RWPE2 (cell line): ENCODE measurements around the gene SEC23A.
"Not testable (repeated sequence)": the region's sequence is repeated elsewhere in the genome, so short reads cannot be mapped to it uniquely, and the experiment has no call there.

Experiments
- ATAC-seq: fragments of 200-7000 bp; cut with Tn5 transposase; 3 replicates; pipeline ENCODE4 v1.9.1; 2021; ENCODE audit warnings: low read depth
- DNase-seq: peaks from one replicate; pipeline ENCODE4 v3.0.0-alpha.2; 2020; ENCODE audit warnings: low spot score
- H3K27ac ChIP-seq: fragments of 450-650 bp; 2 replicates; pipeline ENCODE4 v1.5.1; 2017; ENCODE audit warnings: mild to moderate bottlenecking; ENCODE audit not compliant: poor library complexity, severe bottlenecking
- H3K27me3 ChIP-seq: fragments of 250-450 bp; sonication (Bioruptor Pico); 2 replicates; pipeline ENCODE4 v1.5.1; 2021; ENCODE audit warnings: mild to moderate bottlenecking, moderate library complexity; ENCODE audit not compliant: insufficient read depth, poor library complexity, severe bottlenecking
- H3K36me3 ChIP-seq: fragments of 250-450 bp; sonication (Bioruptor Pico); 2 replicates; pipeline ENCODE4 v1.5.1; 2020; ENCODE audit warnings: low read depth, mild to moderate bottlenecking, moderate library complexity
- H3K4me1 ChIP-seq: fragments of 250-450 bp; sonication (Bioruptor Pico); 2 replicates; pipeline ENCODE4 v1.5.1; 2021; ENCODE audit warnings: mild to moderate bottlenecking, moderate library complexity; ENCODE audit not compliant: insufficient read depth, poor library complexity, severe bottlenecking
- H3K4me3 ChIP-seq: fragments of 250-450 bp; sonication (Bioruptor Pico); 2 replicates; pipeline ENCODE4 v1.5.1; 2021; ENCODE audit warnings: mild to moderate bottlenecking, moderate library complexity; ENCODE audit not compliant: severe bottlenecking
- H3K9me3 ChIP-seq: fragments of 250-450 bp; sonication (Bioruptor Pico); 2 replicates; pipeline ENCODE4 v1.5.1; 2021; ENCODE audit warnings: mild to moderate bottlenecking, moderate library complexity; ENCODE audit not compliant: severe bottlenecking
- CTCF ChIP-seq: fragments of 450-650 bp; IDR thresholded peaks from one replicate; pipeline ENCODE4 v1.5.1; 2017; ENCODE audit warnings: mild to moderate bottlenecking, moderate library complexity; ENCODE audit not compliant: poor library complexity, severe bottlenecking

SEC23A gene

GRCh38 chr14:39050389-39050788 lies 52.6 kb downstream of the SEC23A start:
- Histone ChIP-seq H3K4me3 (no peak overlapping the region), H3K9me3 (peaks cover under 1% of the 10 kb centered on the region), H3K4me1 (peaks cover 3% of the 10 kb centered on the region), H3K27ac (no peak overlapping the region), H3K36me3 (peaks cover 84% of the 10 kb centered on the region), H3K27me3 (no peaks in the 10 kb centered on the region)
- no peak for DNase-seq
- ATAC-seq: peak; percentile 84
- no peak for TF ChIP-seq CTCF

GRCh38 chr14:39045889-39046288 lies 57.1 kb downstream of the SEC23A start:
- H3K36me3 ChIP-seq: peaks cover 90% of the 10 kb centered on the region
- not testable (repeated sequence) for H3K27ac ChIP-seq, DNase-seq, H3K9me3 ChIP-seq, H3K27me3 ChIP-seq, ATAC-seq, H3K4me1 ChIP-seq, H3K4me3 ChIP-seq

- TF ChIP-seq CTCF: no peak
- no peaks in the 10 kb centered on the region for H3K9me3 ChIP-seq
- H3K36me3 ChIP-seq: peaks cover 97% of the 10 kb centered on the region
- no peaks in the 10 kb centered on the region for H3K4me1 ChIP-seq
- H3K27me3 ChIP-seq: no peaks in the 10 kb centered on the region
- H3K4me3 ChIP-seq: no peak overlapping the region
- DNase-seq (no peak), ATAC-seq (no peak)
- no peak overlapping the region for H3K27ac ChIP-seq
These were observed 59.6 kb downstream of the SEC23A start for GRCh38 chr14:39043352-39043943.

- Histone ChIP-seq H3K27ac (no peak overlapping the region), H3K36me3 (peaks cover 96% of the 10 kb centered on the region), H3K4me1 (no peaks in the 10 kb centered on the region), H3K27me3 (no peaks in the 10 kb centered on the region), H3K4me3 (no peak overlapping the region), H3K9me3 (no peaks in the 10 kb centered on the region)
- ATAC-seq: no peak
- DNase-seq: no peak
- TF ChIP-seq CTCF: no peak
These were observed 62.5 kb downstream of the SEC23A start for GRCh38 chr14:39040529-39040928.

- no peak for ATAC-seq
- peaks cover 96% of the 10 kb centered on the region for H3K36me3 ChIP-seq
- no peaks in the 10 kb centered on the region for H3K27me3 ChIP-seq
- no peak for DNase-seq
- no peak for TF ChIP-seq CTCF
- no peak overlapping the region for H3K4me3 ChIP-seq
- no peaks in the 10 kb centered on the region for H3K4me1 ChIP-seq
- no peaks in the 10 kb centered on the region for H3K9me3 ChIP-seq
- H3K27ac ChIP-seq: no peak overlapping the region
These were observed 64.5 kb downstream of the SEC23A start for GRCh38 chr14:39038542-39038941.
